Erythroblast (primary cell): ENCODE data around the gene LGR4.
"Not testable (repeated sequence)": the region's sequence is repeated elsewhere in the genome, so short reads cannot be mapped to it uniquely, and the experiment has no call there.

Source experiments
- DNase-seq, 2 experiments: peaks; one replicate each; lab custom pipeline; 2025; lab: John Stamatoyannopoulos, UW
- GATA1 ChIP-seq: IDR thresholded peaks from 2 replicates; pipeline ENCODE4 v1.6.1; 2011; ENCODE audit warnings: low read depth, mild to moderate bottlenecking, control low read depth, low read length, moderate library complexity
- POLR2A ChIP-seq: IDR thresholded peaks from 2 replicates; pipeline ENCODE4 v1.6.1; 2011; ENCODE audit warnings: mild to moderate bottlenecking, low read length

LGR4 gene

GRCh38 chr11:27472398-27473016, at the start of gene LGR4:
Gene LGR4, minus strand, starts transcription at chr11:27472790. Its CDS starts 488 bp downstream, at chr11:27472302.
- peak; percentile 94 for DNase-seq
- no peak for TF ChIP-seq POLR2A
- no peak for TF ChIP-seq GATA1

GRCh38 chr11:27520226-27520625, 47.6 kb upstream of the LGR4 start:
- TF ChIP-seq POLR2A (no peak), GATA1 (no peak)

GRCh38 chr11:27518518-27518917, 45.9 kb upstream of the LGR4 start:
- TF ChIP-seq GATA1 (no peak), POLR2A (no peak)
- no peak for DNase-seq

More at GRCh38 chr11:27520226-27520625, 47.6 kb upstream of the LGR4 start:
- no peak for DNase-seq

- DNase-seq = not testable (repeated sequence)
Measured at GRCh38 chr11:27517490-27517889, 44.9 kb upstream of the LGR4 start.

GRCh38 chr11:27514558-27514957, 42.0 kb upstream of the LGR4 start:
- DNase-seq = no peak
- TF ChIP-seq GATA1 (no peak), POLR2A (no peak)

- no peak for TF ChIP-seq POLR2A
- no peak for TF ChIP-seq GATA1
Measured at GRCh38 chr11:27514076-27514475, 41.5 kb upstream of the LGR4 start.

GRCh38 chr11:27513389-27513788, 40.8 kb upstream of the LGR4 start:
- TF ChIP-seq GATA1 (no peak), POLR2A (no peak)
- no peak for DNase-seq

More at GRCh38 chr11:27514076-27514475, 41.5 kb upstream of the LGR4 start:
- DNase-seq = no peak

GRCh38 chr11:27512238-27512637, 39.6 kb upstream of the LGR4 start:
- TF ChIP-seq POLR2A = no peak
- TF ChIP-seq GATA1 = no peak
- no peak for DNase-seq

GRCh38 chr11:27509908-27510307, 37.3 kb upstream of the LGR4 start:
- TF ChIP-seq POLR2A = no peak
- TF ChIP-seq GATA1 = no peak
- peak in 1 of 2 experiments; percentile 5 for DNase-seq

GRCh38 chr11:27507557-27508322, 35.1 kb upstream of the LGR4 start:
- no peak for DNase-seq
- TF ChIP-seq GATA1 (no peak), POLR2A (no peak)

- TF ChIP-seq POLR2A = peak; percentile 95
- TF ChIP-seq GATA1 = no peak
Measured at GRCh38 chr11:27506200-27507182, 33.9 kb upstream of the LGR4 start, which contains the start of gene LIN7C. Gene LIN7C, minus strand, starts transcription at chr11:27506769. Its CDS starts 17 bp downstream, at chr11:27506752.

GRCh38 chr11:27505781-27506180, 33.2 kb upstream of the LGR4 start:
- peak in 1 of 2 experiments; percentile 56 for DNase-seq
- no peak for TF ChIP-seq POLR2A
- TF ChIP-seq GATA1 = no peak

More at GRCh38 chr11:27506200-27507182, 33.9 kb upstream of the LGR4 start, which contains the start of gene LIN7C:
- DNase-seq = peak; percentile 97 to 98

- no peak for DNase-seq
- TF ChIP-seq GATA1 (no peak), POLR2A (no peak)
Measured at GRCh38 chr11:27504205-27504604, 31.6 kb upstream of the LGR4 start.

GRCh38 chr11:27501100-27501499, 28.5 kb upstream of the LGR4 start:
- TF ChIP-seq POLR2A (no peak), GATA1 (no peak)
- no peak for DNase-seq
